ENCODE data around the gene CDH4.

DNA sequence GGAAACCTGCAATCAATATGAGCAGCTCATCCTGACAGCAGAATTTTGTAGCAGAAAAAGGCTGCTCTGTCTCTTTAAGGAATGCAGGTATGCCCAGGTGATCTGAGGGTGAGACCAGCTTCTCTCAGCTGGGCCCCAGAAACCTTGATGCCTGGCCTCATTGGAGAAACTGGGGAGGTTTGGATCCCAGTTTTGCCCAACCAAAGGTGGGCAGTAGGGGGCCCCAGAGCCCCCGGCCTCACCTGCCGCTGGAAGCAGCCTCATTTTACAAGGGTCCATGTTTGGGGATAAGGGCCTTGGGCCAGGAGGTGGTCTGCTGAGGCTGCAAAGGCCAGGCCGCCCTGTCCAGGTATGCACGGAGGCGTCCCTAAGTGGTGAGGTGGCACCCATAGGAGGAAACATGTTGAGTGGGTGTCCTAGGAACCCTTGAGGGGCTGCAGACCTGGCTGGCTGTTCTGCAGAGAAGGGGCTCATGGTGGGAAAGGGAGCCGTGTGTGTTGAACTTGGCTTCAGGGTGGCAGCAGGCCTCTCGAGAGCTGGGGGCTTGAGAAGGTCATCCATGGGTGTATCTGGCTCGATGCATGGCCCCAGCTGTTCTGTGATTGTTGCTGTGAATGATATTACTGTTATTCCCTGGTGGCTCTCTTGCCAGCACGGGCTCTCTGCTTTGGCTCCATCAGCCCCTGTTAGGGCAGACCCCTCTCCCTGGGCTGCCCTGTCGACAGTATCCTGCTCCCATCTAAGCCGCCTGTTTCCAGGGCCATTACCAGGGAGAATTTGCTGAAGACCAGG lies 208.4 kb downstream of the CDH4 start:
- TF ChIP-seq, protein P1, sequence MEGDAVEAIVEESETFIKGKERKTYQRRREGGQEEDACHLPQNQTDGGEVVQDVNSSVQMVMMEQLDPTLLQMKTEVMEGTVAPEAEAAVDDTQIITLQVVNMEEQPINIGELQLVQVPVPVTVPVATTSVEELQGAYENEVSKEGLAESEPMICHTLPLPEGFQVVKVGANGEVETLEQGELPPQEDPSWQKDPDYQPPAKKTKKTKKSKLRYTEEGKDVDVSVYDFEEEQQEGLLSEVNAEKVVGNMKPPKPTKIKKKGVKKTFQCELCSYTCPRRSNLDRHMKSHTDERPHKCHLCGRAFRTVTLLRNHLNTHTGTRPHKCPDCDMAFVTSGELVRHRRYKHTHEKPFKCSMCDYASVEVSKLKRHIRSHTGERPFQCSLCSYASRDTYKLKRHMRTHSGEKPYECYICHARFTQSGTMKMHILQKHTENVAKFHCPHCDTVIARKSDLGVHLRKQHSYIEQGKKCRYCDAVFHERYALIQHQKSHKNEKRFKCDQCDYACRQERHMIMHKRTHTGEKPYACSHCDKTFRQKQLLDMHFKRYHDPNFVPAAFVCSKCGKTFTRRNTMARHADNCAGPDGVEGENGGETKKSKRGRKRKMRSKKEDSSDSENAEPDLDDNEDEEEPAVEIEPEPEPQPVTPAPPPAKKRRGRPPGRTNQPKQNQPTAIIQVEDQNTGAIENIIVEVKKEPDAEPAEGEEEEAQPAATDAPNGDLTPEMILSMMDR (conservative IDR thresholded peaks at IDR 0.05; ENCODE audit: low read depth, low read length): no peak
- no peak for TF ChIP-seq POLR2A (IDR thresholded peaks at IDR 0.05; ENCODE audit: low read depth, low read length)
- no peak for TF ChIP-seq RFX5 (IDR thresholded peaks at IDR 0.05; ENCODE audit: low read depth, low read length)
- TF ChIP-seq RCOR1 (IDR thresholded peaks at IDR 0.05; ENCODE audit: insufficient replicate concordance, low read length): no peak
- TF ChIP-seq MAFK (IDR thresholded peaks at IDR 0.05; ENCODE audit: low read depth, low read length): no peak
- TF ChIP-seq, protein P2, sequence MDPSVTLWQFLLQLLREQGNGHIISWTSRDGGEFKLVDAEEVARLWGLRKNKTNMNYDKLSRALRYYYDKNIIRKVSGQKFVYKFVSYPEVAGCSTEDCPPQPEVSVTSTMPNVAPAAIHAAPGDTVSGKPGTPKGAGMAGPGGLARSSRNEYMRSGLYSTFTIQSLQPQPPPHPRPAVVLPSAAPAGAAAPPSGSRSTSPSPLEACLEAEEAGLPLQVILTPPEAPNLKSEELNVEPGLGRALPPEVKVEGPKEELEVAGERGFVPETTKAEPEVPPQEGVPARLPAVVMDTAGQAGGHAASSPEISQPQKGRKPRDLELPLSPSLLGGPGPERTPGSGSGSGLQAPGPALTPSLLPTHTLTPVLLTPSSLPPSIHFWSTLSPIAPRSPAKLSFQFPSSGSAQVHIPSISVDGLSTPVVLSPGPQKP (IDR thresholded peaks at IDR 0.05; ENCODE audit: borderline replicate concordance, low read depth, low read length): no peak

All from IMR-90 (cell line).